Immature natural killer cell (primary cell): ENCODE data around the gene CEP72. TPM values are rescaled to one million over a fixed set of nuclear protein-coding genes. Genes with fewer than 3 reads are reported as not detected.

ENCODE experiments used
- DNase-seq, 3 donors: peaks; one replicate each; pipeline ENCODE4 v3.0.0; 2022; ENCODE audit warnings: mixed read lengths in 1 of 3
- H3K27ac Mint-ChIP-seq, 6 donors: one replicate each; pipeline ENCODE4 v1.8.0; 2020; ENCODE audit warnings: mixed read lengths in 6 of 6, mild to moderate bottlenecking in 5 of 6, inconsistent platforms in 4 of 6, moderate library complexity in 3 of 6
- H3K27me3 Mint-ChIP-seq, 3 donors: one replicate each; pipeline ENCODE4 v1.8.0; 2020 to 2021; ENCODE audit warnings: low read depth in 3 of 3, mild to moderate bottlenecking in 3 of 3, mixed read lengths in 3 of 3, moderate library complexity in 3 of 3, inconsistent platforms in 1 of 3
- H3K36me3 Mint-ChIP-seq, 3 donors: one replicate each; pipeline ENCODE4 v1.8.0; 2020; ENCODE audit warnings: mixed read lengths in 3 of 3, inconsistent platforms in 2 of 3, mild to moderate bottlenecking in 2 of 3
- H3K4me1 Mint-ChIP-seq, 2 donors: one replicate each; pipeline ENCODE4 v1.8.0; 2020; ENCODE audit warnings: inconsistent platforms in 2 of 2, mild to moderate bottlenecking in 2 of 2, mixed read lengths in 2 of 2, moderate library complexity in 1 of 2
- H3K4me3 Mint-ChIP-seq, 5 donors: one replicate each; pipeline ENCODE4 v1.8.0; 2020; ENCODE audit warnings: mild to moderate bottlenecking in 5 of 5, mixed read lengths in 5 of 5, inconsistent platforms in 3 of 5, moderate library complexity in 3 of 5
- H3K9me3 Mint-ChIP-seq, 6 donors: one replicate each; pipeline ENCODE4 v1.8.0; 2020; ENCODE audit warnings: mild to moderate bottlenecking in 6 of 6, mixed read lengths in 6 of 6, inconsistent platforms in 4 of 6, moderate library complexity in 3 of 6
- polyA plus RNA-seq, 3 donors: library from polyadenylated mRNA; unstranded; fragments of 300-500 nt; fragmentation: Illumina TruSeq; gene quantifications; one replicate each; pipeline ENCODE4 v1.2.3, GENCODE V29; 2021

Gene CEP72
- polyA plus RNA-seq, 3 donors from 2014 or later = 1.9 to 4.0 (median 2.5) TPM

- Mint-ChIP-seq H3K27me3 (peaks cover 2 to 15% (median 3%) of the 10 kb centered on the region in 3 donors), H3K4me1 (peaks cover 0 to 2% of the 10 kb centered on the region in 2 donors), H3K9me3 (peaks cover 0 to 2% (median 0%) of the 10 kb centered on the region in 6 donors), H3K27ac (no peak overlapping the region), H3K36me3 (peaks cover 10 to 12% (median 11%) of the 10 kb centered on the region in 3 donors), H3K4me3 (no peak overlapping the region)
- DNase-seq = no peak
Measured at GRCh38 chr5:644971-645370, 32.8 kb downstream of the CEP72 start.

- Mint-ChIP-seq H3K4me1 (peaks cover 0 to 2% of the 10 kb centered on the region in 2 donors), H3K27ac (no peak overlapping the region), H3K4me3 (no peak overlapping the region), H3K9me3 (peaks cover 0 to 2% (median 0%) of the 10 kb centered on the region in 6 donors), H3K27me3 (peaks cover 2 to 15% (median 3%) of the 10 kb centered on the region in 3 donors), H3K36me3 (peaks cover 10 to 12% (median 11%) of the 10 kb centered on the region in 3 donors)
- DNase-seq = no peak
Measured at GRCh38 chr5:645421-645820, 33.3 kb downstream of the CEP72 start.

- Mint-ChIP-seq H3K36me3 (peaks cover 10 to 12% (median 11%) of the 10 kb centered on the region in 3 donors), H3K9me3 (peaks cover 0 to 2% (median 0%) of the 10 kb centered on the region in 6 donors), H3K27me3 (peaks cover 2 to 15% (median 3%) of the 10 kb centered on the region in 3 donors), H3K4me1 (peaks cover 0 to 2% of the 10 kb centered on the region in 2 donors), H3K4me3 (no peak overlapping the region), H3K27ac (peak overlapping the region in 3 of 6 donors; percentile 14 to 81 (median 70))
- no peak for DNase-seq
Measured at GRCh38 chr5:646396-647201, 34.5 kb downstream of the CEP72 start.

- Mint-ChIP-seq H3K9me3 (peaks cover 0 to 3% (median 0%) of the 10 kb centered on the region in 6 donors), H3K36me3 (peaks cover 10 to 12% (median 11%) of the 10 kb centered on the region in 3 donors), H3K4me3 (peak overlapping the region in 1 of 5 donors; percentile 33), H3K4me1 (peaks cover 0 to 2% of the 10 kb centered on the region in 2 donors), H3K27me3 (peaks cover 2 to 13% (median 9%) of the 10 kb centered on the region in 3 donors), H3K27ac (peak overlapping the region in 3 of 6 donors; percentile 14 to 86 (median 57))
- no peak for DNase-seq
Measured at GRCh38 chr5:647311-647710, 35.2 kb downstream of the CEP72 start.

- H3K4me3 Mint-ChIP-seq = peak overlapping the region in 2 of 5 donors; percentile 21 to 30
- H3K4me1 Mint-ChIP-seq = peaks cover 0 to 2% of the 10 kb centered on the region in 2 donors
- H3K9me3 Mint-ChIP-seq = peaks cover 0 to 3% (median 0%) of the 10 kb centered on the region in 6 donors
- peaks cover 10 to 12% (median 11%) of the 10 kb centered on the region in 3 donors for H3K36me3 Mint-ChIP-seq
- H3K27ac Mint-ChIP-seq = peak overlapping the region in 1 of 6 donors; percentile 86
- no peak for DNase-seq
- H3K27me3 Mint-ChIP-seq = peaks cover 2 to 12% (median 11%) of the 10 kb centered on the region in 3 donors
Measured at GRCh38 chr5:647727-648126, 35.6 kb downstream of the CEP72 start.

- Mint-ChIP-seq H3K9me3 (peaks cover 0 to 5% (median under 1%) of the 10 kb centered on the region in 6 donors), H3K4me1 (peaks cover 0 to 2% of the 10 kb centered on the region in 2 donors), H3K4me3 (no peak overlapping the region), H3K36me3 (peaks cover 10 to 22% (median 18%) of the 10 kb centered on the region in 3 donors), H3K27ac (peak overlapping the region in 1 of 6 donors; percentile 79), H3K27me3 (peaks cover 4 to 13% (median 9%) of the 10 kb centered on the region in 3 donors)
- no peak for DNase-seq
Measured at GRCh38 chr5:651296-652022, 39.3 kb downstream of the CEP72 start.

GRCh38 chr5:652023-652515 is 39.9 kb downstream of the CEP72 start:
- DNase-seq = no peak
- H3K27me3 Mint-ChIP-seq = peaks cover 4 to 13% (median 9%) of the 10 kb centered on the region in 3 donors
- H3K4me3 Mint-ChIP-seq = peak overlapping the region in 1 of 5 donors; percentile 23
- peaks cover 0 to 5% (median under 1%) of the 10 kb centered on the region in 6 donors for H3K9me3 Mint-ChIP-seq
- H3K4me1 Mint-ChIP-seq = no peaks in the 10 kb centered on the region
- peak overlapping the region in 2 of 6 donors; percentile 40 to 79 for H3K27ac Mint-ChIP-seq
- H3K36me3 Mint-ChIP-seq = peaks cover 14 to 22% (median 21%) of the 10 kb centered on the region in 3 donors

GRCh38 chr5:652773-653350 is 40.7 kb downstream of the CEP72 start:
- H3K4me3 Mint-ChIP-seq = no peak overlapping the region
- DNase-seq = no peak
- peaks cover 20 to 28% (median 25%) of the 10 kb centered on the region in 3 donors for H3K36me3 Mint-ChIP-seq
- H3K27ac Mint-ChIP-seq = peak overlapping the region in 2 of 6 donors; percentile 53 to 74
- H3K27me3 Mint-ChIP-seq = peaks cover 4 to 13% (median 9%) of the 10 kb centered on the region in 3 donors
- no peaks in the 10 kb centered on the region for H3K4me1 Mint-ChIP-seq
- H3K9me3 Mint-ChIP-seq = peaks cover 0 to 5% (median 0%) of the 10 kb centered on the region in 6 donors

- Mint-ChIP-seq H3K27me3 (peaks cover 4 to 13% (median 9%) of the 10 kb centered on the region in 3 donors), H3K36me3 (peaks cover 25 to 35% (median 31%) of the 10 kb centered on the region in 3 donors), H3K4me1 (no peaks in the 10 kb centered on the region), H3K9me3 (peaks cover 0 to 5% (median 0%) of the 10 kb centered on the region in 6 donors), H3K27ac (peak overlapping the region in 2 of 6 donors; percentile 65 to 75), H3K4me3 (no peak overlapping the region)
- DNase-seq = no peak
Measured at GRCh38 chr5:654071-654778, 42.1 kb downstream of the CEP72 start.

GRCh38 chr5:655406-655805 is 43.3 kb downstream of the CEP72 start:
- H3K36me3 Mint-ChIP-seq = peaks cover 29 to 43% (median 31%) of the 10 kb centered on the region in 3 donors
- H3K4me3 Mint-ChIP-seq = no peak overlapping the region
- H3K27ac Mint-ChIP-seq = no peak overlapping the region
- peaks cover 6 to 13% (median 9%) of the 10 kb centered on the region in 3 donors for H3K27me3 Mint-ChIP-seq
- peaks cover 0 to 5% (median 0%) of the 10 kb centered on the region in 6 donors for H3K9me3 Mint-ChIP-seq
- H3K4me1 Mint-ChIP-seq = no peaks in the 10 kb centered on the region
- DNase-seq = no peak

GRCh38 chr5:657570-657969 is 45.4 kb downstream of the CEP72 start:
- Mint-ChIP-seq H3K27me3 (peaks cover 5 to 12% (median 6%) of the 10 kb centered on the region in 3 donors), H3K27ac (no peak overlapping the region), H3K4me3 (no peak overlapping the region), H3K36me3 (peaks cover 33 to 52% (median 37%) of the 10 kb centered on the region in 3 donors), H3K9me3 (peaks cover 0 to 3% (median under 1%) of the 10 kb centered on the region in 6 donors), H3K4me1 (no peaks in the 10 kb centered on the region)
- DNase-seq = no peak

- no peak overlapping the region for H3K27ac Mint-ChIP-seq
- DNase-seq = no peak
- H3K4me3 Mint-ChIP-seq = no peak overlapping the region
- peaks cover 5 to 10% (median 5%) of the 10 kb centered on the region in 3 donors for H3K27me3 Mint-ChIP-seq
- H3K36me3 Mint-ChIP-seq = peaks cover 33 to 52% (median 36%) of the 10 kb centered on the region in 3 donors
- H3K4me1 Mint-ChIP-seq = no peaks in the 10 kb centered on the region
- H3K9me3 Mint-ChIP-seq = peaks cover 0 to 2% (median under 1%) of the 10 kb centered on the region in 6 donors
Measured at GRCh38 chr5:658103-658502, 46.0 kb downstream of the CEP72 start.
